Upper lobe of right lung (tissue), 1 donor: Measurements from ENCODE around the gene ERICH6. TPM values are rescaled to one million over a fixed set of nuclear protein-coding genes. Genes with fewer than 3 reads are reported as not detected.
"Not testable (repeated sequence)": the region's sequence is repeated elsewhere in the genome, so short reads cannot be mapped to it uniquely, and the experiment has no call there.

Experiments used
- ATAC-seq: fragments of 200-7000 bp; cut with Tn5 transposase; one replicate; pipeline ENCODE4 v1.9.1; 2020; ENCODE audit warnings: mild to moderate bottlenecking, moderate library complexity
- DNase-seq: peaks from one replicate; pipeline ENCODE4 v3.0.0-alpha.2; 2020
- H3K27ac ChIP-seq: fragments of 200-600 bp; one replicate; pipeline ENCODE4 v1.8.0; 2022
- H3K27me3 ChIP-seq: fragments of 200-600 bp; one replicate; pipeline ENCODE4 v1.8.0; 2022; ENCODE audit warnings: mild to moderate bottlenecking
- H3K36me3 ChIP-seq: fragments of 200-600 bp; one replicate; pipeline ENCODE4 v1.8.0; 2022
- H3K4me1 ChIP-seq: fragments of 200-600 bp; one replicate; pipeline ENCODE4 v1.8.0; 2022
- H3K4me3 ChIP-seq: fragments of 200-600 bp; one replicate; pipeline ENCODE4 v1.8.0; 2022; ENCODE audit warnings: mild to moderate bottlenecking
- H3K9me3 ChIP-seq: fragments of 200-600 bp; one replicate; pipeline ENCODE4 v1.8.0; 2022
- intact Hi-C: fragments of 100-400 bp; cut with DNase I; formaldehyde crosslinking; loops from one replicate; pipeline ENCODE4 v1.11.0; 2022
- total RNA-seq: library from RNA; stranded (reverse); fragmentation: NEBNext Ultra II Directional; extraction: Animal tissue kit (Norgen Biotek cat#: 25700); gene quantifications from one replicate; pipeline ENCODE4 v1.2.1, GENCODE V29; 2021
- TF ChIP-seq, protein P1 (sequence below): fragments of 200-600 bp; IDR thresholded peaks from one replicate; pipeline ENCODE4 v1.8.0; 2022; ENCODE audit warnings: antibody characterized with exemption
- donor health status: DM: no; HTN: yes; CAD: no; lungs with severe emphysema.

Gene ERICH6
- total RNA-seq, 1 donor from 2014 or later = not detected

DNA sequence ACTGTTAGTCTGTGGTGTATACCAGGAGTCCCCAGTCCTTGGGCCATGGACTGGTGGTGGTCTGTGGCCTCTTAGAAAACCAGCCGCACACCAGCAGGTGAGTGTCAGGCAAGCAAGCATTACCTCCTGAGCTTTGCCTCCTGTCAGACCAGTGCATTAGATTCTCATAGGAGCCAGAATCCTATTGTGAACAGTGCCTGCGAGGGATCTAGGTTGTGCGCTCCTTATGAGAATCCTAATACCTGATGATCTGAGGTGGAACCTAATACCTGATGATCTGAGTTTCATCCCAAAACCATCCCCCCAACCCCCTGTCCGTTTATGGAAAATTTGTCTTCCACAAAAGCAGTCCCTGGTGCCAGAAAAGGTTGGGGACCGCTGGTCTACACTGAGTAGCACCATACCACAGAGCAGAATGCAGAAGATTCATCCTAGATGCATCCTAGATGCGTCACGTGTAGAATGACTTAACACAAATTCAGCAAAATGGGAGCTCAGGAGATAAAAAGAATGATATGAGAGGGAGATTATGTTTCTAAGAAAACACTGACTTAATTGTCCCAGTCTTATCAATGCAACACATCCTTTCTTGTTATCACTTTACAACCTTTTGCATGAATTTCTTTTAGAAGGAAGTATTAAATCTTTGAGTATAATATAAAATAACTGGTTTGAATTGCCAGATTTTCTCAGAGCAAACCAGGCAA, 72.1 kb downstream of the ERICH6 start:
- H3K9me3 ChIP-seq = no peaks in the 10 kb centered on the region
- no peaks in the 10 kb centered on the region for H3K4me1 ChIP-seq
- H3K27me3 ChIP-seq = no peaks in the 10 kb centered on the region
- ATAC-seq = no peak
- intact Hi-C loops = no loop called here
- no peak overlapping the region for H3K4me3 ChIP-seq
- H3K27ac ChIP-seq = no peak overlapping the region
- TF ChIP-seq, protein P1, sequence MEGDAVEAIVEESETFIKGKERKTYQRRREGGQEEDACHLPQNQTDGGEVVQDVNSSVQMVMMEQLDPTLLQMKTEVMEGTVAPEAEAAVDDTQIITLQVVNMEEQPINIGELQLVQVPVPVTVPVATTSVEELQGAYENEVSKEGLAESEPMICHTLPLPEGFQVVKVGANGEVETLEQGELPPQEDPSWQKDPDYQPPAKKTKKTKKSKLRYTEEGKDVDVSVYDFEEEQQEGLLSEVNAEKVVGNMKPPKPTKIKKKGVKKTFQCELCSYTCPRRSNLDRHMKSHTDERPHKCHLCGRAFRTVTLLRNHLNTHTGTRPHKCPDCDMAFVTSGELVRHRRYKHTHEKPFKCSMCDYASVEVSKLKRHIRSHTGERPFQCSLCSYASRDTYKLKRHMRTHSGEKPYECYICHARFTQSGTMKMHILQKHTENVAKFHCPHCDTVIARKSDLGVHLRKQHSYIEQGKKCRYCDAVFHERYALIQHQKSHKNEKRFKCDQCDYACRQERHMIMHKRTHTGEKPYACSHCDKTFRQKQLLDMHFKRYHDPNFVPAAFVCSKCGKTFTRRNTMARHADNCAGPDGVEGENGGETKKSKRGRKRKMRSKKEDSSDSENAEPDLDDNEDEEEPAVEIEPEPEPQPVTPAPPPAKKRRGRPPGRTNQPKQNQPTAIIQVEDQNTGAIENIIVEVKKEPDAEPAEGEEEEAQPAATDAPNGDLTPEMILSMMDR = no peak
- no peak for DNase-seq
- peaks cover 42% of the 10 kb centered on the region for H3K36me3 ChIP-seq

DNA sequence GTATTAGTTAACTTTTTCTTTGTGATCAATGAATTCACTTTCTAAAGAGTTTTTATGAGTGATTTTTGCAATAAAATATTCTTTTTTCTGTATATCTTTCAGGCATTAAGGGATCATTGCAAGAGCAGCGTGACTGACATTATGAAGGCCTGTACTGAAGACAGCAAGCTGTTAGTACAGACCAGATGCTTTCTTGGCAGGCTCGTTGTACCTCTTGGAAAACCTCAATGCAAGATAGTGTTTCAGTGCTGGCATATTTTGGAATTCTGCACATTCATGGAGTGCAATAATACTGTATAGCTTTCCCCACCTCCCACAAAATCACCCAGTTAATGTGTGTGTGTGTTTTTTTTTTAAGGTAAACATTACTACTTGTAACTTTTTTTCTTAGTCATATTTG, 76.2 kb downstream of the ERICH6 start:
- Histone ChIP-seq H3K27me3 (no peaks in the 10 kb centered on the region), H3K27ac (no peak overlapping the region), H3K4me3 (no peak overlapping the region), H3K9me3 (no peaks in the 10 kb centered on the region), H3K4me1 (no peaks in the 10 kb centered on the region), H3K36me3 (peaks cover 67% of the 10 kb centered on the region)
- DNase-seq (no peak), ATAC-seq (no peak)
- TF ChIP-seq, protein P1 = no peak
- intact Hi-C loops = no loop called here

DNA sequence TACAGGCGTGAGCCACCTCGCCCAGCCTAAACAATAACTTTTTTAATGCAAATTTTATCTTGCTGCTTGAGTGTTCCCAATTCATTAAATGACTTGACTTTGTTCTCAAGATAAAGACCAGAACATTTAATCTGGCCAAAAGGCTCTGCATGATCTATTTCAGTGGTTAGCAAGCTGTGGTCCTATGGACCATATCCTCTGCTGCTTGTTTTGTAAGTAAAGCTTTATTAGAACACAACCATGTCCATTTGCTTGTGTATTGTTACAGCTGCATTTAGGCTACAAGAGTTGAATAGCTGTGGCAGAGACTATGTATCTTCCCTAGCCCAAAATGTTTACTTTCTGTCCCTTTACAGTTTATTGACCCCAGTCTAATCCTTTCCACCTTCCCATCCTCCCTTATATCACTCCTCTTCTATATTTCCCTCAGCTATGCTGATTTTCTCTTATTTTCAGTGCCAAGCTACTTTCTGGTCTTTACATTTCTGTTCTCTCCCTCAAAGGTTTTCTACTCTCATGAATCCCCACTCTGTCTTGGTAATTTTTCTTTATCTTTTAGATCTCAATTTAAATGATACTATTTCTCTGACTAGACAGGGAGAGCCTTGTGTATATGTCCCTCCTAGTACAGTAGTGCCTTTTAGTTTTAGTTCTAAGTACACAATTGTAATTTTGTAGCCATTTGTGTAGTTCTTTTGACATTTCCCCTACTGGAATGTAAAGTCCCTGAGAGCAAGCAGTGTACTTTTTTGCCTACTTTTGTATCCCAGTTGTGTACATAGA, 77.4 kb downstream of the ERICH6 start:
- Histone ChIP-seq H3K4me1 (no peaks in the 10 kb centered on the region), H3K27ac (no peak overlapping the region), H3K36me3 (peaks cover 65% of the 10 kb centered on the region), H3K27me3 (no peaks in the 10 kb centered on the region), H3K9me3 (no peaks in the 10 kb centered on the region), H3K4me3 (no peak overlapping the region)
- ATAC-seq (no peak), DNase-seq (no peak)
- TF ChIP-seq, protein P1 = no peak
- intact Hi-C loops = no loop called here

DNA sequence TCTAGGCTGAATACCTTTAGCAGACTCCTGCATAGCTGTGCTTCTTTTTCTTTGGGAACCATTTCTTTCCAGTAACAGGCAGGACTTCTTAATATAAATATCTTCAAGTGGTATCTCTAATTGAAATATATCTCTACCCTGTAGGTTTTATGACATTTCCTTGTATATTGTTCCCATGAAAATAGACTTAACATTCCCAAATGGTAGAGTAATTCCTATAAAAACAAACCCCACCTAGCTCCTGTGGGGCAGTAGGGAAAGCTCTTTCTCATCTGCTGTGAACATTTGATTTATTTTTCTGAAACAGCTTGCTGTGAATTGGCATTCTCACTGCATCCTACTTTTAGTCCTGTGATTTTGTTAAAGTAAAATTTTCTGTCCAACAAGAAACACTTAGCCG, 79.8 kb downstream of the ERICH6 start:
- Histone ChIP-seq H3K27ac (no peak overlapping the region), H3K36me3 (peaks cover 48% of the 10 kb centered on the region), H3K4me3 (no peak overlapping the region), H3K9me3 (no peaks in the 10 kb centered on the region), H3K4me1 (no peaks in the 10 kb centered on the region), H3K27me3 (no peaks in the 10 kb centered on the region)
- TF ChIP-seq, protein P1 = no peak
- DNase-seq (no peak), ATAC-seq (no peak)
- intact Hi-C loops = no loop called here

DNA sequence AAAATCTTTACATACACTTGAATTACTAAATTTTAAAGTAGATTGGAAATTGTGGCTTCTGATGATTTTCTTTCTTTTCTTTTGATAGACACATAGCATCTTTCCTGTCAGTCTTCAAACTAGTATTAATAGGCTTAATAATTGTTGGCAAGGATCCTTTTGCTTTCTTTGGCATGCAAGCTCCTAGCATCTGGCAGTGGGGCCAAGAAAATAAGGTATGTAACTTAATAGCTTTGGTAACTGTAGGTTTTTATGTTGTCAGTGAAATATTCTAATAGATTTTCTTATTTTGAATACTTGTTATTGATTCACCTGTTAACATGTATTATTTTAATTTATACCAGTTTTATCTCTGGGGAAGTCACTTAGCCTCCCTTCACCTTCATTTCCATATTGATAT, 80.8 kb downstream of the ERICH6 start:
- H3K27me3 ChIP-seq, ATAC-seq, DNase-seq, H3K9me3 ChIP-seq, H3K27ac ChIP-seq, intact Hi-C loops, H3K4me3 ChIP-seq, H3K4me1 ChIP-seq: not testable (repeated sequence)
- H3K36me3 ChIP-seq = peaks cover 38% of the 10 kb centered on the region

DNA sequence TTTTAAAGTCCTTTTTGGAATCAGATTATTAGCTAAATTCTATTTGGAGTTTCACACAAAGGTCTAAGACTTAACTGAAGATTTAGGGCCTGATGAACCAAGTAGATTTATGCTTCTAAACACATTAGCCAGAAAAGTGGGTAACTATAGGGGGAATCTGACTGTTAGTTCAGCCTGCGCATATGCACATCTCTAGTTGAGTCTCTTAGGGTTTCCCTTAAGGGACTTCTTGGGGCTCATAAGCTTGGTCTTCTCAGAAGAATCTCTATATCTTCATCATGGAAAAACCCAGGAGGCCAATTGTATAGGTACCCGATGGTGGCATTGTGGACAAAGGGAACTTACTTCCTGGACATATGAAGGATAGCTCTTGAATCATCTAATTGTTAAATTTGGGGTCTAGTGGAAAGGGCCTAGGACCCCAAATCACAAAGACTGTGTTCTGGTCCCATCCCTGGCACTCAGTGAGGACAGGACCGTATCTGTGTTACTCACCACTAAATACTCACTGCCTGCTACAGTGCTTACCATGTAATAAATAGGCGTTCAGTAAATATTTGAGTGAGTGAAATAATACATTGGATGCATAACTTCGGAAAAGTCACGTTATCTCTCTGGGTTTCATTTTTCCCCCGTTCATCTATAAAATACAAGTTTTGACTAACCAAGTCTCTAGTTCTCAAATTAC, 83.6 kb downstream of the ERICH6 start:
- TF ChIP-seq, protein P1 = no peak
- ATAC-seq (no peak), DNase-seq (no peak)
- no peaks in the 10 kb centered on the region for H3K27me3 ChIP-seq
- H3K9me3 ChIP-seq = no peaks in the 10 kb centered on the region
- no peak overlapping the region for H3K4me3 ChIP-seq
- peaks cover 10% of the 10 kb centered on the region for H3K36me3 ChIP-seq
- no peaks in the 10 kb centered on the region for H3K4me1 ChIP-seq
- intact Hi-C loops = no loop called here
- H3K27ac ChIP-seq = no peak overlapping the region
